AG09309 (cell line): ENCODE data around the gene KLHL33.

ENCODE experiments used
- DNase-seq: peaks from one replicate; pipeline ENCODE4 v3.0.0-alpha.2; 2010; ENCODE audit warnings: low read depth
- H3K4me3 ChIP-seq: 2 replicates; pipeline ENCODE4 v1.5.1; 2011; ENCODE audit warnings: mild to moderate bottlenecking, low read depth, low read length, moderate library complexity; ENCODE audit not compliant: control insufficient read depth
- TF ChIP-seq, protein P1 (sequence below): IDR thresholded peaks from 2 replicates; pipeline ENCODE4 v1.5.1; 2011; ENCODE audit warnings: mild to moderate bottlenecking, low read depth, low read length, inconsistent platforms; ENCODE audit not compliant: insufficient read depth, control insufficient read depth; ENCODE audit errors: missing control alignments

KLHL33 gene

DNA sequence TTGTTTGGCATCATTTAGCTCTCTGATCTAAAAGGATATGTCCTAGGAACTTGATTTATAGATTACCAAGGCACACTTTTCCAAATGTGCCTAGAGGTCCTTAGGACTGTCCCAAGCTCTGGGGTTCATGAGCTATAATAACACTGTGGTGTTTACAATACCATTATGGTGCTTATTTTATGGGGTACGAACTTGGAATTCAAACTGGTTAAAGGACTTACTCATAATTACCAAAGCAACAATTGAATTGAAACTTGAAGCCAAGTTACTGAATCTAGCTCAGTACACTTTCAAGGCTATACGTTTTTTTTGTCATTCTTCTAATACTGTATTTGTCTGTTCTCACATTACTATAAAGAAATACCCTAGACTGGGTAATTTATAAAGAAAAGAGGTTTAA, 13.1 kb downstream of the KLHL33 start:
- H3K4me3 ChIP-seq, result no peak overlapping the region
- DNase-seq, result no peak
- TF ChIP-seq, protein P1, sequence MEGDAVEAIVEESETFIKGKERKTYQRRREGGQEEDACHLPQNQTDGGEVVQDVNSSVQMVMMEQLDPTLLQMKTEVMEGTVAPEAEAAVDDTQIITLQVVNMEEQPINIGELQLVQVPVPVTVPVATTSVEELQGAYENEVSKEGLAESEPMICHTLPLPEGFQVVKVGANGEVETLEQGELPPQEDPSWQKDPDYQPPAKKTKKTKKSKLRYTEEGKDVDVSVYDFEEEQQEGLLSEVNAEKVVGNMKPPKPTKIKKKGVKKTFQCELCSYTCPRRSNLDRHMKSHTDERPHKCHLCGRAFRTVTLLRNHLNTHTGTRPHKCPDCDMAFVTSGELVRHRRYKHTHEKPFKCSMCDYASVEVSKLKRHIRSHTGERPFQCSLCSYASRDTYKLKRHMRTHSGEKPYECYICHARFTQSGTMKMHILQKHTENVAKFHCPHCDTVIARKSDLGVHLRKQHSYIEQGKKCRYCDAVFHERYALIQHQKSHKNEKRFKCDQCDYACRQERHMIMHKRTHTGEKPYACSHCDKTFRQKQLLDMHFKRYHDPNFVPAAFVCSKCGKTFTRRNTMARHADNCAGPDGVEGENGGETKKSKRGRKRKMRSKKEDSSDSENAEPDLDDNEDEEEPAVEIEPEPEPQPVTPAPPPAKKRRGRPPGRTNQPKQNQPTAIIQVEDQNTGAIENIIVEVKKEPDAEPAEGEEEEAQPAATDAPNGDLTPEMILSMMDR, result no peak

DNA sequence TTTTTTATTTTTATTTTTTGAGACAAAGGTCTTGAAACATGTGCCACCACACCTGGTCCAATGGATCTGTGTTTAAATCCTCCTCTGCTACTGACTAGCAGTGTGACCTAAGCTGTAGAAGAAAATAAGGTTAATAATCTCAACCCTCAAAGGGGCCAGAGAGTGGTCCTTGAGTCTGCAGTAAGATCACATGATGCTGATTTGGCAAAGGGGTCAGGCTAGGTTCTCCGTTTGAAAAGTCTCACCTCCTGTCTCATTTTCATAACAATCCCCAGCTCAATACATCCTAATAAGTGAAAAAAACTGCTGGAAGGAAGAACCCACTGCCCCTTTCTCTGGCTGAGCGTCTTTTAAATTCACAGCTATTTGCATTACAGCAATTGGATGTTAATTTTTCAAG, 14.7 kb downstream of the KLHL33 start:
- no peak overlapping the region for H3K4me3 ChIP-seq
- TF ChIP-seq, protein P1, result no peak
- DNase-seq, result no peak

DNA sequence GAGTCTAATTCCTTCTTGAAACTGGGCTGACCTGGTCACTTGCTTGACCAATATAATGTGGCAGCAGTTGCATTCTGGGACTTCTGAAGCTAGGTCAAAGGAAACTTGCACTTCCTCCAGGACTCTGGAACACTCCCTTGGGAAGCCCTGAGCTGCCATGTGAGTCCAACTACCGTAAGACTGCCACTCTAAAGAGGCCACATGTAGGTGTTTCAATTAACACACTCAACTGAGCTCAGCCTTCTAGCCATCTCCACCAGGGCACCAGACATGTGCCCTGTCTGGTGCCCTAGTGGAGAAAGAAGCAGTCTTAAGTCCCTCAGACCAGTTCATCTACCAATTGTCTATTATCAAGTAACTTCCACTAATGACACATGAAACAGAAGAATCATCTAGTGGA, 16.5 kb downstream of the KLHL33 start:
- no peak for DNase-seq
- TF ChIP-seq, protein P1, result no peak
- H3K4me3 ChIP-seq, result no peak overlapping the region

DNA sequence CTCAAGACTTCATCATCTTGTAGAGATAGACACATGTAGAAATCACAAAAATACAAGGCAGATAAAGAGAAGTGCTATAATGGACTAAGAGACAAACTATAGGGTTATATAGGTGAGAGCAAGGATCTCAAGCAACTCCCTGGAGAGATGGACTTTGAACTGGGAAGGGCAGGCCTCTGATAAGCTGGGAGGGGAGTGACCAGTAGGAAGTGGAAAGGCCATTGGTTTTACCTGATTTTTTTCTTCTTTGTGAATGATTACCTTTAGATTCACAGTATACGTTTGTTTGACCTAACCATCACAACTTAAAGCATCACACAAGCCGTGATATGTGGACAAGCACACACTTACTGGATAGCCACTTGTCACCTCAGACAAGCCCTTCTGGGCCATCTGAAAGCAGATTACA, 17.5 kb downstream of the KLHL33 start:
- no peak for DNase-seq
- no peak overlapping the region for H3K4me3 ChIP-seq
- TF ChIP-seq, protein P1, result no peak

DNA sequence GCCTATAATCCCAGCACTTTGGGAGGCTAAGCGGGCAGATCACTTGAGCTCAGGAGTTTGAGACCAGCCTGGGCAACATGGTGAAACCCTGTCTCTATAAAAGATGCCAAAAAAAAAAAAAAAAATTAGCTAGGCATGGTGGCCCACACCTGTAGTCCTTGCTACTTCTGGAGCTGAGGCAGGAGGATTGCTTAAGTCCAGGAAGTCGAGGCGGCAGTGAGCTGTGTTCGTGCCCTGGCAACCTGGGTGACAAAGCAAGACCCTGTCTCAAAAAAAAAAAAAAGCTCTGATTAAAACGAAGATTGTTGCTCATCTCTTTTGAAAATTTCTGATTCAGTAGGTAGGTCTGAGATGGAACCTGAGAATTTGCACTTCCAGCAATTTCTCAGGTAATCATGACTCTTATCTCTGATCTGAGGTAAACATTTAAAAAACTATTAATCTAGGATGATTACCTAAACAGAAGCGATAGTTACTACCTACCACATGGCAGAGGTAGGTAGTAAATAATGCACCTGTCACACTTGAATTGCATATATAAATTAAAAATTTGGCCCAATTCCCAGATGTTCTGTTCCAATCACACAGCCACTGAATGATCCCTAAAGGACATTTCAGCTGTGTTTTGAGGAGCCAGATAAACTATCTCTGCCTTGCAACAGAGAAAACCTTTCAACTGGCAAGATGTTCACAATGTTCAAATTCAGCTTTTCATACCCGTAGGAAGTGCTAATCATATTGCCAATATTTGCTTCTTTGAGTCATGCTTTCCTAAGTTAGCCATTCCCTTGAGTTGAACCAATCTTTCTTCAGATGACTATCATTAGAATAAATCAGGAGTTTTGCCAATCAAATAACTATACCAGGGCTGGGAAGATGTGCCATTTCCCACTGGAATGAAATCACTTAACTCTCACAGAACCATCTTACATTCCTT, 18.4 kb downstream of the KLHL33 start:
- no peak for DNase-seq
- TF ChIP-seq, protein P1, result no peak
- no peak overlapping the region for H3K4me3 ChIP-seq

DNA sequence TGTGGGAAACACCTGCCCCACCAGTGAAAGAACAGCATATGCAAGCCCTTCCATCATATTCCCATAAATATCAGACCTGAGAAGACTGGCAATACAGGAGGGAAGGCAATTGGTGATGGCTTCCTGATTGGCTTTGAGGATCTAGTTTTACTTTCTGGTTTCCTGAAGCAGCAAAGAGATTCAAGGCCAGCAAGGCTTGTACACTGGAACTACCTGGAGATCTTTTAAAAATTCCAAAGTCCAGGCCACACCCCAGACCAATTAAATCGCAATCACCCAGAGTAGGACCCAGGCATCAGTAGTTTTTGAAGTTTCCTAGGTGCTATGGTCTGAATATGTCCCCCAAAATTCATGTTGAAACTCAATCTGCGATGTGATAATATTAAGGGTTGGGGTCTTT, 19.7 kb downstream of the KLHL33 start:
- TF ChIP-seq, protein P1, result no peak
- H3K4me3 ChIP-seq, result no peak overlapping the region
- DNase-seq, result no peak
